H1 (cell line): ENCODE data around the gene RPS6KA5. TPM values are rescaled to one million over a fixed set of nuclear protein-coding genes. Genes with fewer than 3 reads are reported as not detected.

Experiments
- CTCF ChIA-PET: fragments of 300-600 bp; sonication (Branson Sonifier 250); formaldehyde crosslinking; loops from one replicate; lab custom pipeline; 2021; ENCODE audit not compliant: partially characterized antibody; lab: Charles Lee
- POLR2A ChIA-PET: fragments of 300-600 bp; sonication (Branson Sonifier 250); formaldehyde crosslinking; loops from one replicate; lab custom pipeline; 2021; ENCODE audit warnings: inconsistent platforms; ENCODE audit not compliant: partially characterized antibody; lab: Charles Lee
- DNase-seq, 2 experiments: peaks; one replicate each; pipeline versions ENCODE4 v3.0.0 to v3.0.0-alpha.2; 2010 to 2022; ENCODE audit warnings: low spot score in 2 of 2, low read depth in 1 of 2, mixed read lengths in 1 of 2
- FAIRE-seq: peaks from 2 replicates; lab custom pipeline; 2011; peaks lifted over from hg19 to GRCh38; lab: Jason Lieb, UNC
- H2AFZ ChIP-seq: 2 replicates; pipeline ENCODE4 v1.8.1; 2012; ENCODE audit warnings: low read length, inconsistent platforms
- H2AK5ac ChIP-seq: 2 replicates; pipeline ENCODE4 v1.6.1; 2013; ENCODE audit warnings: low read depth, low read length
- H2BK120ac ChIP-seq: replicated peaks from 2 replicates; pipeline ENCODE3; 2013; ENCODE audit warnings: low read depth, low read length, inconsistent platforms
- H2BK12ac ChIP-seq: 2 replicates; pipeline ENCODE4 v1.6.1; 2013; ENCODE audit warnings: low read depth, low read length
- H2BK15ac ChIP-seq: 2 replicates; pipeline ENCODE4 v1.6.1; 2013; ENCODE audit warnings: low read length
- H2BK20ac ChIP-seq: 2 replicates; pipeline ENCODE4 v1.6.1; 2013; ENCODE audit warnings: low read length
- H2BK5ac ChIP-seq: 2 replicates; pipeline ENCODE4 v1.6.1; 2013; ENCODE audit warnings: low read depth, low read length
- H3K14ac ChIP-seq: 2 replicates; pipeline ENCODE4 v1.6.1; 2013; ENCODE audit warnings: inconsistent platforms; ENCODE audit not compliant: insufficient read length
- H3K18ac ChIP-seq: 2 replicates; pipeline ENCODE4 v1.6.1; 2013; ENCODE audit warnings: low read length; ENCODE audit errors: extremely low read depth
- H3K23ac ChIP-seq: 2 replicates; pipeline ENCODE4 v1.6.1; 2013; ENCODE audit warnings: inconsistent platforms; ENCODE audit not compliant: insufficient read length
- H3K23me2 ChIP-seq: 2 replicates; pipeline ENCODE4 v1.6.1; 2013; ENCODE audit warnings: low read depth, low read length
- H3K27ac ChIP-seq: 2 replicates; pipeline ENCODE4 v1.6.1; 2011; ENCODE audit warnings: low read depth, low read length, inconsistent platforms
- H3K27me3 ChIP-seq, 4 experiments: replicated peaks in 1 of 4; 1 replicate in 1 of 4; 2 replicates in 3 of 4; pipeline versions ENCODE4 v1.6.1 to v1.8.1; 2011 to 2013; ENCODE audit warnings: low read length in 3 of 4, mild to moderate bottlenecking in 3 of 4, inconsistent platforms in 2 of 4, mixed read lengths in 2 of 4, moderate library complexity in 1 of 4; ENCODE audit not compliant: control insufficient read depth in 3 of 4, insufficient read depth in 3 of 4; ENCODE audit errors: extremely low read depth in 1 of 4
- H3K36me3 ChIP-seq, 4 experiments: 2 replicates each; pipeline versions ENCODE4 v1.6.1 to v1.8.1; 2011 to 2013; ENCODE audit warnings: mild to moderate bottlenecking in 4 of 4, low read length in 3 of 4, moderate library complexity in 2 of 4, control low read depth in 1 of 4, inconsistent platforms in 1 of 4; ENCODE audit not compliant: insufficient read depth in 4 of 4, control insufficient read depth in 2 of 4
- H3K4ac ChIP-seq: replicated peaks from 2 replicates; pipeline ENCODE3; 2013; ENCODE audit warnings: low read length, low read depth, mixed read lengths, inconsistent platforms; ENCODE audit not compliant: insufficient read length
- H3K4me1 ChIP-seq, 4 experiments: replicated peaks in 1 of 4; 1 replicate in 1 of 4; 2 replicates in 3 of 4; pipeline versions ENCODE4 v1.6.1 to v1.8.1; 2011 to 2013; ENCODE audit warnings: low read length in 3 of 4, inconsistent platforms in 2 of 4, mixed read lengths in 1 of 4; ENCODE audit not compliant: insufficient read depth in 4 of 4, control insufficient read depth in 3 of 4
- H3K4me2 ChIP-seq, 2 experiments: 2 replicates each; pipeline versions ENCODE4 v1.6.1 to v1.8.1; 2011 to 2013; ENCODE audit warnings: low read depth in 2 of 2, low read length in 2 of 2, control low read depth in 1 of 2, inconsistent platforms in 1 of 2, mild to moderate bottlenecking in 1 of 2; ENCODE audit not compliant: insufficient read depth in 1 of 2
- H3K4me3 ChIP-seq, 4 experiments: fragments of 200-600, 300-600 bp in 1 of 4; sonication (generic), shearing (Covaris generic), sonication (Bioruptor Twin) in 1 of 4; 2 replicates each; pipeline versions ENCODE4 v1.5.1 to v1.8.1; 2011 to 2016; ENCODE audit warnings: low read length in 4 of 4, low read depth in 3 of 4, control low read depth in 2 of 4, inconsistent platforms in 2 of 4, mild to moderate bottlenecking in 2 of 4, mixed read lengths in 1 of 4, moderate library complexity in 1 of 4; ENCODE audit not compliant: insufficient read depth in 2 of 4; ENCODE audit errors: extremely low read depth in 1 of 4
- H3K56ac ChIP-seq: replicated peaks from 2 replicates; pipeline ENCODE3; 2013; ENCODE audit warnings: low read depth, mild to moderate bottlenecking, mixed read lengths, low read length, inconsistent platforms; ENCODE audit not compliant: insufficient read length
- H3K79me1 ChIP-seq: 2 replicates; pipeline ENCODE4 v1.6.1; 2013; ENCODE audit warnings: low read depth, low read length, control low read depth
- H3K79me2 ChIP-seq, 2 experiments: 2 replicates each; pipeline versions ENCODE4 v1.6.1 to v1.8.1; 2012 to 2013; ENCODE audit warnings: low read length in 2 of 2, mild to moderate bottlenecking in 2 of 2, inconsistent platforms in 1 of 2; ENCODE audit not compliant: insufficient read depth in 2 of 2, control insufficient read depth in 1 of 2
- H3K9ac ChIP-seq, 4 experiments: replicated peaks in 1 of 4; 1 replicate in 1 of 4; 2 replicates in 3 of 4; pipeline versions ENCODE4 v1.6.1 to v1.8.1; 2011 to 2013; ENCODE audit warnings: low read depth in 3 of 4, low read length in 3 of 4, control low read depth in 2 of 4, mild to moderate bottlenecking in 2 of 4, moderate library complexity in 2 of 4, inconsistent platforms in 1 of 4; ENCODE audit errors: extremely low read depth in 1 of 4
- H3K9me3 ChIP-seq, 2 experiments: 2 replicates each; pipeline versions ENCODE4 v1.6.1 to v1.8.1; 2012 to 2013; ENCODE audit warnings: mild to moderate bottlenecking in 2 of 2, moderate library complexity in 2 of 2, control low read depth in 1 of 2, inconsistent platforms in 1 of 2, low read depth in 1 of 2, low read length in 1 of 2, mixed read lengths in 1 of 2; ENCODE audit not compliant: insufficient read depth in 2 of 2
- H4K20me1 ChIP-seq, 2 experiments: replicated peaks in 1 of 2; 2 replicates each; pipeline versions ENCODE3 to v1.8.1; 2011 to 2013; ENCODE audit warnings: inconsistent platforms in 2 of 2, low read length in 2 of 2, mild to moderate bottlenecking in 1 of 2; ENCODE audit not compliant: insufficient read depth in 2 of 2, control insufficient read depth in 1 of 2
- H4K5ac ChIP-seq: 2 replicates; pipeline ENCODE4 v1.6.1; 2013; ENCODE audit warnings: low read length, low read depth, mixed read lengths, inconsistent platforms; ENCODE audit not compliant: insufficient read length
- H4K8ac ChIP-seq: 2 replicates; pipeline ENCODE4 v1.8.0; 2013; ENCODE audit warnings: mild to moderate bottlenecking, moderate library complexity, low read length, inconsistent platforms; ENCODE audit not compliant: insufficient read depth; ENCODE audit errors: extremely low read depth
- H4K91ac ChIP-seq: replicated peaks from 2 replicates; pipeline ENCODE3; 2013; ENCODE audit warnings: low read length, mixed read lengths, inconsistent platforms; ENCODE audit not compliant: insufficient read length
- BACH1 ChIP-seq: IDR thresholded peaks from 2 replicates; pipeline ENCODE4 v1.6.1; 2012; ENCODE audit warnings: low read length, improper control_type of control experiment
- EGR1 ChIP-seq: IDR thresholded peaks from 2 replicates; pipeline ENCODE4 v1.6.1; 2011; ENCODE audit warnings: low read depth, low read length, borderline replicate concordance
- HDAC2 ChIP-seq, 2 experiments: fragments of 300-600 bp in 1 of 2; sonication (generic) in 1 of 2; IDR thresholded peaks; 2 replicates each; pipeline ENCODE4 v1.6.1; 2011 to 2012; ENCODE audit warnings: low read depth in 2 of 2, low read length in 2 of 2, mild to moderate bottlenecking in 2 of 2, moderate library complexity in 2 of 2, borderline replicate concordance in 1 of 2, inconsistent platforms in 1 of 2
- JUND ChIP-seq: IDR thresholded peaks from 2 replicates; pipeline ENCODE4 v1.6.1; 2011; ENCODE audit warnings: mild to moderate bottlenecking, improper control_type of control experiment, low read length
- KDM1A ChIP-seq: fragments of 200-600, 300-600 bp; sonication (generic); IDR thresholded peaks from 2 replicates; pipeline ENCODE4 v1.7.1; 2016; ENCODE audit warnings: mild to moderate bottlenecking, low read length, borderline replicate concordance
- KDM4A ChIP-seq: IDR thresholded peaks from one replicate; pipeline ENCODE4 v1.7.1; 2012; ENCODE audit warnings: low read depth, mild to moderate bottlenecking, moderate library complexity, low read length, inconsistent platforms; ENCODE audit not compliant: severe bottlenecking
- KDM5A ChIP-seq: fragments of 200-600 bp; IDR thresholded peaks from 2 replicates; pipeline ENCODE4 v1.7.1; 2012; ENCODE audit warnings: mild to moderate bottlenecking, low read length, inconsistent platforms, mixed read lengths
- POLR2AphosphoS5 ChIP-seq: IDR thresholded peaks from 2 replicates; pipeline ENCODE4 v1.6.1; 2011; ENCODE audit warnings: low read depth, low read length
- RBBP5 ChIP-seq: IDR thresholded peaks from 2 replicates; pipeline ENCODE4 v1.7.1; 2012; ENCODE audit warnings: low read depth, mild to moderate bottlenecking, inconsistent platforms, low read length, moderate library complexity, borderline replicate concordance
- SAP30 ChIP-seq: fragments of 300-600 bp; sonication (generic); IDR thresholded peaks from 2 replicates; pipeline ENCODE4 v1.7.1; 2012; ENCODE audit warnings: low read length, moderate library complexity, mild to moderate bottlenecking, inconsistent platforms; ENCODE audit not compliant: insufficient read depth, insufficient replicate concordance
- SP2 ChIP-seq: IDR thresholded peaks from 2 replicates; pipeline ENCODE4 v1.6.1; 2012; ENCODE audit warnings: mild to moderate bottlenecking, low read length, inconsistent platforms
- WGBS, 2 experiments: shearing (Covaris generic) in 1 of 2; methylation state at CpG; one replicate each; pipeline versions ENCODE4 v1.1.6 to v1.1.7; 2013 to 2015; ENCODE audit warnings: low lambda C conversion rate in 2 of 2, mixed read lengths in 2 of 2, inconsistent platforms in 1 of 2, low coverage in 1 of 2, missing lambda C conversion rate in 1 of 2; ENCODE audit not compliant: insufficient replicate concordance in 2 of 2, insufficient coverage in 1 of 2, insufficient read length in 1 of 2; ENCODE audit errors: extremely low coverage in 1 of 2, missing lambda C conversion rate in 1 of 2; 5-methylcytosine and 5-hydroxymethylcytosine counted together
- polyA plus RNA-seq, 7 experiments: library from polyadenylated mRNA; depleted of rRNA in 3 of 7; stranded (reverse) in 5 of 7; unstranded in 2 of 7; fragments of >200 nt in 5 of 7; fragments of 200-250 nt in 2 of 7; gene quantifications; 1 replicate in 5 of 7; 2 replicates in 1 of 7; 4 replicates in 1 of 7; pipeline versions ENCODE4 v1.2.1 to v1.2.3, GENCODE V29; 2011 to 2013; ENCODE audit warnings: missing spikeins in 2 of 7, mixed read lengths in 2 of 7
- total RNA-seq: library from RNA; stranded (reverse); fragmentation: NEBNext Ultra II Directional; extraction: Animal tissue kit (Norgen Biotek cat#: 25700); gene quantifications from 2 replicates; pipeline ENCODE4 v1.2.1, GENCODE V29; 2021
- TF ChIP-seq, protein P1 (sequence below), 3 experiments: IDR thresholded peaks; 1 replicate in 2 of 3; 2 replicates in 1 of 3; pipeline versions ENCODE4 v1.5.1 to v1.6.1; 2011; ENCODE audit warnings: low read length in 3 of 3, mild to moderate bottlenecking in 3 of 3, inconsistent platforms in 2 of 3, low read depth in 1 of 3, moderate library complexity in 1 of 3; ENCODE audit not compliant: insufficient read depth in 1 of 3; ENCODE audit errors: control extremely low read depth in 1 of 3

Gene RPS6KA5
- total and polyA plus RNA-seq, 2 of the 8 experiments (the other 6 are each of a cell fraction or from before 2014, with no cell fraction given) = 0.85 to 3.1 TPM

GRCh38 chr14:90922141-90922540, 138.3 kb downstream of the RPS6KA5 start:
- H3K4me2 ChIP-seq = no peak overlapping the region
- H2BK5ac ChIP-seq = no peak overlapping the region
- no peak overlapping the region for H4K91ac ChIP-seq
- H3K9me3 ChIP-seq = no peaks in the 10 kb centered on the region; a peak in 1 of 4 replicates
- 85% methylated on average over 4 of the region's 4 CpGs; no CpG with 5 or more reads in 1 of the 2 experiments for WGBS, 2 experiments
- FAIRE-seq (no peak), DNase-seq (no peak)
- no peaks in the 10 kb centered on the region for H3K79me2 ChIP-seq
- no peaks in the 10 kb centered on the region for H4K20me1 ChIP-seq
- H3K27me3 ChIP-seq = no peaks in the 10 kb centered on the region
- no peak overlapping the region for H3K23ac ChIP-seq
- no peak overlapping the region for H3K56ac ChIP-seq
- H2BK120ac ChIP-seq = no peak overlapping the region
- no peak overlapping the region for H3K4ac ChIP-seq
- H3K36me3 ChIP-seq = peaks cover 0 to 2% (median 0%) of the 10 kb centered on the region in 4 experiments; a peak in 2 of 8 replicates
- no peaks in the 10 kb centered on the region for H3K79me1 ChIP-seq
- H4K8ac ChIP-seq = no peak overlapping the region
- no peak overlapping the region for H2AK5ac ChIP-seq
- H3K14ac ChIP-seq = no peak overlapping the region
- no peak overlapping the region for H2BK12ac ChIP-seq
- H2BK20ac ChIP-seq = no peak overlapping the region
- POLR2A ChIA-PET = no interaction called here
- H2BK15ac ChIP-seq = no peak overlapping the region
- H2AFZ ChIP-seq = no peak overlapping the region
- H3K4me1 ChIP-seq = no peaks in the 10 kb centered on the region
- no peak overlapping the region for H4K5ac ChIP-seq
- no peak overlapping the region for H3K4me3 ChIP-seq
- no peak overlapping the region for H3K27ac ChIP-seq
- CTCF ChIA-PET = interaction anchor here (0.6 to 1.4 kb wide), 5 partner anchors 19 to 252 kb away, joined by 3 to 10 read pairs (median 3); no protein-coding TSS in a partner anchor
- H3K18ac ChIP-seq = no peak overlapping the region
- H3K9ac ChIP-seq = no peak overlapping the region
- H3K23me2 ChIP-seq = no peaks in the 10 kb centered on the region
- TF ChIP-seq SAP30 (no peak), JUND (no peak), RBBP5 (no peak), SP2 (no peak), HDAC2 (IDR thresholded peaks at IDR 0.05; ENCODE audit: borderline replicate concordance in 1 of 2, low read depth in 2 of 2, low read length in 2 of 2) (no peak), KDM4A (no peak), EGR1 (no peak), KDM1A (no peak), POLR2AphosphoS5 (no peak), KDM5A (no peak), BACH1 (no peak)
- TF ChIP-seq, protein P1, sequence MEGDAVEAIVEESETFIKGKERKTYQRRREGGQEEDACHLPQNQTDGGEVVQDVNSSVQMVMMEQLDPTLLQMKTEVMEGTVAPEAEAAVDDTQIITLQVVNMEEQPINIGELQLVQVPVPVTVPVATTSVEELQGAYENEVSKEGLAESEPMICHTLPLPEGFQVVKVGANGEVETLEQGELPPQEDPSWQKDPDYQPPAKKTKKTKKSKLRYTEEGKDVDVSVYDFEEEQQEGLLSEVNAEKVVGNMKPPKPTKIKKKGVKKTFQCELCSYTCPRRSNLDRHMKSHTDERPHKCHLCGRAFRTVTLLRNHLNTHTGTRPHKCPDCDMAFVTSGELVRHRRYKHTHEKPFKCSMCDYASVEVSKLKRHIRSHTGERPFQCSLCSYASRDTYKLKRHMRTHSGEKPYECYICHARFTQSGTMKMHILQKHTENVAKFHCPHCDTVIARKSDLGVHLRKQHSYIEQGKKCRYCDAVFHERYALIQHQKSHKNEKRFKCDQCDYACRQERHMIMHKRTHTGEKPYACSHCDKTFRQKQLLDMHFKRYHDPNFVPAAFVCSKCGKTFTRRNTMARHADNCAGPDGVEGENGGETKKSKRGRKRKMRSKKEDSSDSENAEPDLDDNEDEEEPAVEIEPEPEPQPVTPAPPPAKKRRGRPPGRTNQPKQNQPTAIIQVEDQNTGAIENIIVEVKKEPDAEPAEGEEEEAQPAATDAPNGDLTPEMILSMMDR (IDR thresholded peaks at IDR 0.05; ENCODE audit: control extremely low read depth in 1 of 3, insufficient read depth in 1 of 3, low read depth in 1 of 3, low read length in 3 of 3) = no peak
